Neural progenitor cell (in vitro differentiated cells): Measurements from ENCODE around the gene COL13A1. TPM values are rescaled to one million over a fixed set of nuclear protein-coding genes. Genes with fewer than 3 reads are reported as not detected.
A peak's percentile ranks its signal among the peaks of the same experiment; 100 is the strongest.

ENCODE experiments used
- DNase-seq: peaks from one replicate; pipeline ENCODE4 v3.0.0-alpha.2; 2016; ENCODE audit warnings: low spot score
- H2AFZ ChIP-seq: fragments of 200-600 bp; sonication (generic); replicated peaks from 2 replicates; pipeline ENCODE4 v1.6.1; 2016; ENCODE audit warnings: antibody characterized with exemption
- H3F3A ChIP-seq: fragments of 200-600 bp; sonication (generic); 2 replicates; pipeline ENCODE4 v1.6.1; 2016; ENCODE audit warnings: antibody characterized with exemption, low read depth
- H3K27ac ChIP-seq: fragments of 200-600 bp; sonication (generic); 2 replicates; pipeline ENCODE4 v1.5.1; 2016; ENCODE audit warnings: mild to moderate bottlenecking
- H3K27me3 ChIP-seq: fragments of 200-600 bp; sonication (generic); 2 replicates; pipeline ENCODE4 v1.6.1; 2016; ENCODE audit warnings: mild to moderate bottlenecking, moderate library complexity
- H3K36me3 ChIP-seq: fragments of 200-600 bp; sonication (generic); 2 replicates; pipeline ENCODE4 v1.5.1; 2016
- H3K4me1 ChIP-seq: fragments of 200-600 bp; sonication (generic); 2 replicates; pipeline ENCODE4 v1.6.1; 2016; ENCODE audit warnings: mixed run types
- H3K4me2 ChIP-seq: fragments of 200-600 bp; sonication (generic); 2 replicates; pipeline ENCODE4 v1.6.1; 2016
- H3K4me3 ChIP-seq: fragments of 200-600 bp; sonication (generic); 2 replicates; pipeline ENCODE4 v1.5.1; 2016
- H3K79me2 ChIP-seq: fragments of 200-600 bp; sonication (generic); 2 replicates; pipeline ENCODE4 v1.6.1; 2016; ENCODE audit warnings: low read depth
- H3K9ac ChIP-seq: fragments of 200-600 bp; sonication (generic); 2 replicates; pipeline ENCODE4 v1.6.1; 2016
- H3K9me3 ChIP-seq: fragments of 200-600 bp; sonication (generic); 2 replicates; pipeline ENCODE4 v1.5.1; 2016; ENCODE audit warnings: low read depth
- H4K20me1 ChIP-seq: fragments of 200-600 bp; sonication (generic); 2 replicates; pipeline ENCODE4 v1.6.1; 2016; ENCODE audit warnings: low read depth
- H3K27ac Mint-ChIP-seq: 3 replicates; pipeline ENCODE4 v1.8.0; 2021; ENCODE audit warnings: mixed read lengths
- H3K27me3 Mint-ChIP-seq: 2 replicates; pipeline ENCODE4 v1.8.0; 2022; ENCODE audit warnings: low read depth, mild to moderate bottlenecking, inconsistent platforms, moderate library complexity, mixed read lengths; ENCODE audit not compliant: insufficient read depth
- H3K36me3 Mint-ChIP-seq: 3 replicates; pipeline ENCODE4 v1.8.0; 2021; ENCODE audit warnings: mixed read lengths
- H3K4me1 Mint-ChIP-seq: 3 replicates; pipeline ENCODE4 v1.8.0; 2021; ENCODE audit warnings: mixed read lengths
- H3K4me3 Mint-ChIP-seq: 3 replicates; pipeline ENCODE4 v1.8.0; 2021; ENCODE audit warnings: mild to moderate bottlenecking, moderate library complexity, mixed read lengths
- H3K9me3 Mint-ChIP-seq: 3 replicates; pipeline ENCODE4 v1.8.0; 2020; ENCODE audit warnings: mixed read lengths
- CTCF ChIP-seq: fragments of 200-600 bp; sonication (generic); IDR thresholded peaks from 2 replicates; pipeline ENCODE4 v1.5.1; 2017; ENCODE audit warnings: antibody characterized with exemption, mild to moderate bottlenecking
- EZH2 ChIP-seq: fragments of 200-600 bp; sonication (generic); IDR thresholded peaks from 2 replicates; pipeline ENCODE4 v1.6.1; 2017; ENCODE audit warnings: antibody characterized with exemption, mild to moderate bottlenecking, moderate library complexity
- EZH2phosphoT487 ChIP-seq: fragments of 200-600 bp; sonication (generic); IDR thresholded peaks from 2 replicates; pipeline ENCODE4 v1.6.1; 2017; ENCODE audit warnings: antibody characterized with exemption
- total RNA-seq: library from RNA; depleted of rRNA; stranded (reverse); fragments of >200 nt; gene quantifications from 2 replicates; pipeline ENCODE4 v1.2.3, GENCODE V29; 2015; ENCODE audit warnings: low replicate concordance

COL13A1 gene
- total RNA-seq, 1 donor from 2014 or later: 1.3 TPM

- Histone ChIP-seq H3K36me3 (no peaks in the 10 kb centered on the region), H2AFZ (no peak overlapping the region), H3K27ac (no peak overlapping the region), H3F3A (no peaks in the 10 kb centered on the region), H3K4me3 (no peak overlapping the region), H3K79me2 (no peaks in the 10 kb centered on the region), H4K20me1 (no peaks in the 10 kb centered on the region), H3K9ac (no peak overlapping the region), H3K27me3 (no peaks in the 10 kb centered on the region), H3K4me2 (no peak overlapping the region), H3K9me3 (no peaks in the 10 kb centered on the region), H3K4me1 (peaks cover 12% of the 10 kb centered on the region)
- H3K9me3 Mint-ChIP-seq: no peaks in the 10 kb centered on the region
- no peaks in the 10 kb centered on the region for H3K36me3 Mint-ChIP-seq
- no peak overlapping the region for H3K4me3 Mint-ChIP-seq
- peaks cover 6% of the 10 kb centered on the region for H3K27me3 Mint-ChIP-seq
- DNase-seq: no peak
- peaks cover 23% of the 10 kb centered on the region for H3K4me1 Mint-ChIP-seq
- H3K27ac Mint-ChIP-seq: no peak overlapping the region
- TF ChIP-seq CTCF (no peak), EZH2phosphoT487 (no peak), EZH2 (no peak)
Measured at GRCh38 chr10:69837261-69837660, 35.6 kb downstream of the COL13A1 start.

- H3K27ac ChIP-seq: no peak overlapping the region
- H3K27ac Mint-ChIP-seq: peak overlapping the region; percentile 48
- H3K4me1 ChIP-seq: peaks cover 12% of the 10 kb centered on the region
- peaks cover 3% of the 10 kb centered on the region for H3K27me3 Mint-ChIP-seq
- H3K79me2 ChIP-seq: no peaks in the 10 kb centered on the region
- H3K4me1 Mint-ChIP-seq: peaks cover 23% of the 10 kb centered on the region
- peak; percentile 44 for DNase-seq
- no peaks in the 10 kb centered on the region for H3K36me3 Mint-ChIP-seq
- no peak overlapping the region for H3K4me3 Mint-ChIP-seq
- no peaks in the 10 kb centered on the region for H4K20me1 ChIP-seq
- H3F3A ChIP-seq: no peaks in the 10 kb centered on the region
- no peak overlapping the region for H3K4me3 ChIP-seq
- H3K36me3 ChIP-seq: no peaks in the 10 kb centered on the region
- TF ChIP-seq CTCF (no peak), EZH2 (no peak), EZH2phosphoT487 (no peak)
- H3K9ac ChIP-seq: no peak overlapping the region
- H3K9me3 ChIP-seq: no peaks in the 10 kb centered on the region
- H3K9me3 Mint-ChIP-seq: no peaks in the 10 kb centered on the region
- H2AFZ ChIP-seq: no peak overlapping the region
- no peak overlapping the region for H3K4me2 ChIP-seq
- H3K27me3 ChIP-seq: no peaks in the 10 kb centered on the region
Measured at GRCh38 chr10:69838418-69838817, 36.7 kb downstream of the COL13A1 start.

GRCh38 chr10:69838853-69839252, 37.1 kb downstream of the COL13A1 start:
- H3K27me3 Mint-ChIP-seq: peaks cover 6% of the 10 kb centered on the region
- DNase-seq: no peak
- H3K27ac ChIP-seq: no peak overlapping the region
- H3K4me3 Mint-ChIP-seq: no peak overlapping the region
- H3K9me3 ChIP-seq: no peaks in the 10 kb centered on the region
- TF ChIP-seq CTCF (no peak), EZH2 (no peak), EZH2phosphoT487 (no peak)
- H3K36me3 Mint-ChIP-seq: no peaks in the 10 kb centered on the region
- H3K9me3 Mint-ChIP-seq: no peaks in the 10 kb centered on the region
- no peaks in the 10 kb centered on the region for H4K20me1 ChIP-seq
- H3K36me3 ChIP-seq: no peaks in the 10 kb centered on the region
- H3K4me2 ChIP-seq: no peak overlapping the region
- H2AFZ ChIP-seq: no peak overlapping the region
- H3K4me1 ChIP-seq: peaks cover 12% of the 10 kb centered on the region
- no peak overlapping the region for H3K27ac Mint-ChIP-seq
- H3K79me2 ChIP-seq: no peaks in the 10 kb centered on the region
- H3K4me1 Mint-ChIP-seq: peaks cover 25% of the 10 kb centered on the region
- no peak overlapping the region for H3K4me3 ChIP-seq
- no peaks in the 10 kb centered on the region for H3K27me3 ChIP-seq
- H3K9ac ChIP-seq: no peak overlapping the region
- peaks cover 2% of the 10 kb centered on the region for H3F3A ChIP-seq
